ENCODE measurements around the gene GSTP1.

GSTP1 gene

GRCh38 chr11:67611704-67612587, 28.3 kb downstream of the GSTP1 start:
- no peak for DNase-seq (ENCODE audit: low read depth, low spot score)
- H3K36me3 ChIP-seq (ENCODE audit: insufficient read depth, insufficient read length, low read length) = peaks cover 62% of the 10 kb centered on the region
- peaks cover 32% of the 10 kb centered on the region for H3K4me1 ChIP-seq (ENCODE audit: insufficient read depth, insufficient read length)
- no peaks in the 10 kb centered on the region for H3K9me3 ChIP-seq (ENCODE audit: insufficient read depth, low read length)
- H3K4me3 ChIP-seq (ENCODE audit: insufficient read length, low read depth) = no peak overlapping the region
- no peaks in the 10 kb centered on the region for H3K27me3 ChIP-seq (ENCODE audit: insufficient read depth, insufficient read length)
- TF ChIP-seq SUZ12 (IDR thresholded peaks at IDR 0.05; ENCODE audit: extremely low read depth, insufficient read depth, insufficient read length) = no peak
- TF ChIP-seq YY1 (IDR thresholded peaks at IDR 0.05; ENCODE audit: insufficient read depth, insufficient read length) = no peak
- no peak for TF ChIP-seq ZNF274 (IDR thresholded peaks at IDR 0.05; ENCODE audit: low read depth, low read length)
- no peak overlapping the region for H3K9ac ChIP-seq (ENCODE audit: insufficient read length, low read depth)

- H3K9me3 ChIP-seq (ENCODE audit: insufficient read depth, low read length) = no peaks in the 10 kb centered on the region
- H3K4me3 ChIP-seq (ENCODE audit: insufficient read length, low read depth) = no peak overlapping the region
- H3K4me1 ChIP-seq (ENCODE audit: insufficient read depth, insufficient read length) = peaks cover 35% of the 10 kb centered on the region
- DNase-seq (ENCODE audit: low read depth, low spot score) = no peak
- peaks cover 62% of the 10 kb centered on the region for H3K36me3 ChIP-seq (ENCODE audit: insufficient read depth, insufficient read length, low read length)
- H3K27me3 ChIP-seq (ENCODE audit: insufficient read depth, insufficient read length) = no peaks in the 10 kb centered on the region
- no peak overlapping the region for H3K9ac ChIP-seq (ENCODE audit: insufficient read length, low read depth)
- TF ChIP-seq ZNF274 (IDR thresholded peaks at IDR 0.05; ENCODE audit: low read depth, low read length) (no peak), SUZ12 (IDR thresholded peaks at IDR 0.05; ENCODE audit: extremely low read depth, insufficient read depth, insufficient read length) (no peak), YY1 (IDR thresholded peaks at IDR 0.05; ENCODE audit: insufficient read depth, insufficient read length) (no peak)
Observed at GRCh38 chr11:67612751-67613150, 29.1 kb downstream of the GSTP1 start.

GRCh38 chr11:67613313-67613959, 29.8 kb downstream of the GSTP1 start:
- TF ChIP-seq SUZ12 (IDR thresholded peaks at IDR 0.05; ENCODE audit: extremely low read depth, insufficient read depth, insufficient read length) = no peak
- no peak for TF ChIP-seq ZNF274 (IDR thresholded peaks at IDR 0.05; ENCODE audit: low read depth, low read length)
- TF ChIP-seq YY1 (IDR thresholded peaks at IDR 0.05; ENCODE audit: insufficient read depth, insufficient read length) = no peak
- no peak overlapping the region for H3K4me3 ChIP-seq (ENCODE audit: insufficient read length, low read depth)
- H3K9ac ChIP-seq (ENCODE audit: insufficient read length, low read depth) = no peak overlapping the region
- H3K36me3 ChIP-seq (ENCODE audit: insufficient read depth, insufficient read length, low read length) = peaks cover 58% of the 10 kb centered on the region
- no peaks in the 10 kb centered on the region for H3K27me3 ChIP-seq (ENCODE audit: insufficient read depth, insufficient read length)
- no peak for DNase-seq (ENCODE audit: low read depth, low spot score)
- H3K9me3 ChIP-seq (ENCODE audit: insufficient read depth, low read length) = no peaks in the 10 kb centered on the region
- peaks cover 35% of the 10 kb centered on the region for H3K4me1 ChIP-seq (ENCODE audit: insufficient read depth, insufficient read length)

- TF ChIP-seq SUZ12 (IDR thresholded peaks at IDR 0.05; ENCODE audit: extremely low read depth, insufficient read depth, insufficient read length) (no peak), YY1 (IDR thresholded peaks at IDR 0.05; ENCODE audit: insufficient read depth, insufficient read length) (no peak), ZNF274 (IDR thresholded peaks at IDR 0.05; ENCODE audit: low read depth, low read length) (no peak)
- Histone ChIP-seq H3K9me3 (ENCODE audit: insufficient read depth, low read length) (no peaks in the 10 kb centered on the region), H3K27me3 (ENCODE audit: insufficient read depth, insufficient read length) (no peaks in the 10 kb centered on the region), H3K9ac (ENCODE audit: insufficient read length, low read depth) (peak overlapping the region; percentile 70), H3K36me3 (ENCODE audit: insufficient read depth, insufficient read length, low read length) (peaks cover 51% of the 10 kb centered on the region), H3K4me1 (ENCODE audit: insufficient read depth, insufficient read length) (peaks cover 35% of the 10 kb centered on the region), H3K4me3 (ENCODE audit: insufficient read length, low read depth) (no peak overlapping the region)
- DNase-seq (ENCODE audit: low read depth, low spot score) = no peak
Observed at GRCh38 chr11:67613960-67614715, 30.5 kb downstream of the GSTP1 start.

- Histone ChIP-seq H3K27me3 (ENCODE audit: insufficient read depth, insufficient read length) (no peaks in the 10 kb centered on the region), H3K9me3 (ENCODE audit: insufficient read depth, low read length) (no peaks in the 10 kb centered on the region), H3K4me1 (ENCODE audit: insufficient read depth, insufficient read length) (peaks cover 35% of the 10 kb centered on the region), H3K4me3 (ENCODE audit: insufficient read length, low read depth) (no peak overlapping the region), H3K36me3 (ENCODE audit: insufficient read depth, insufficient read length, low read length) (peaks cover 42% of the 10 kb centered on the region), H3K9ac (ENCODE audit: insufficient read length, low read depth) (peak overlapping the region; percentile 76)
- no peak for DNase-seq (ENCODE audit: low read depth, low spot score)
- TF ChIP-seq YY1 (IDR thresholded peaks at IDR 0.05; ENCODE audit: insufficient read depth, insufficient read length) = no peak
Observed at GRCh38 chr11:67614730-67615714, 31.4 kb downstream of the GSTP1 start.

- no peak overlapping the region for H3K4me3 ChIP-seq (ENCODE audit: insufficient read length, low read depth)
- peak overlapping the region; percentile 76 for H3K9ac ChIP-seq (ENCODE audit: insufficient read length, low read depth)
- peaks cover 34% of the 10 kb centered on the region for H3K36me3 ChIP-seq (ENCODE audit: insufficient read depth, insufficient read length, low read length)
- TF ChIP-seq SUZ12 (IDR thresholded peaks at IDR 0.05; ENCODE audit: extremely low read depth, insufficient read depth, insufficient read length) (no peak), ZNF274 (IDR thresholded peaks at IDR 0.05; ENCODE audit: low read depth, low read length) (no peak), YY1 (IDR thresholded peaks at IDR 0.05; ENCODE audit: insufficient read depth, insufficient read length) (no peak)
- peaks cover 35% of the 10 kb centered on the region for H3K4me1 ChIP-seq (ENCODE audit: insufficient read depth, insufficient read length)
- DNase-seq (ENCODE audit: low read depth, low spot score) = no peak
- no peaks in the 10 kb centered on the region for H3K9me3 ChIP-seq (ENCODE audit: insufficient read depth, low read length)
- H3K27me3 ChIP-seq (ENCODE audit: insufficient read depth, insufficient read length) = no peaks in the 10 kb centered on the region
Observed at GRCh38 chr11:67615728-67616430, 32.3 kb downstream of the GSTP1 start.
